ENCODE measurements around the gene FAM171A2. TPM values are rescaled to one million over a fixed set of nuclear protein-coding genes. Genes with fewer than 3 reads are reported as not detected.
A peak's percentile ranks its signal among the peaks of the same experiment; 100 is the strongest.
"Not testable (repeated sequence)": the region's sequence is repeated elsewhere in the genome, so short reads cannot be mapped to it uniquely, and the experiment has no call there.

FAM171A2 gene
- total RNA-seq, 1 experiment from 2014 or later = 2.8 TPM

- DNase-seq (ENCODE audit: extremely low read depth, low read depth) = no peak
These were observed 15.2 kb downstream of the FAM171A2 start for GRCh38 chr17:44348234-44348987.

GRCh38 chr17:44347206-44348055 lies 16.2 kb downstream of the FAM171A2 start:
- DNase-seq (ENCODE audit: extremely low read depth, low read depth) = not testable (repeated sequence)

GRCh38 chr17:44346064-44346844 lies 17.4 kb downstream of the FAM171A2 start:
- no peak for DNase-seq (ENCODE audit: extremely low read depth, low read depth)

GRCh38 chr17:44345454-44346026 lies 18.1 kb downstream of the FAM171A2 start:
- DNase-seq (ENCODE audit: extremely low read depth, low read depth) = peak; percentile 60

- DNase-seq (ENCODE audit: extremely low read depth, low read depth) = peak; percentile 99
These were observed 18.7 kb downstream of the FAM171A2 start, which contains the start of gene GRN for GRCh38 chr17:44344939-44345453. Gene GRN, plus strand, starts transcription at chr17:44345302. Its CDS starts 3,863 bp downstream, at chr17:44349165.

- no peak for DNase-seq (ENCODE audit: extremely low read depth, low read depth)
These were observed 20.0 kb downstream of the FAM171A2 start for GRCh38 chr17:44343510-44344209.

DNA sequence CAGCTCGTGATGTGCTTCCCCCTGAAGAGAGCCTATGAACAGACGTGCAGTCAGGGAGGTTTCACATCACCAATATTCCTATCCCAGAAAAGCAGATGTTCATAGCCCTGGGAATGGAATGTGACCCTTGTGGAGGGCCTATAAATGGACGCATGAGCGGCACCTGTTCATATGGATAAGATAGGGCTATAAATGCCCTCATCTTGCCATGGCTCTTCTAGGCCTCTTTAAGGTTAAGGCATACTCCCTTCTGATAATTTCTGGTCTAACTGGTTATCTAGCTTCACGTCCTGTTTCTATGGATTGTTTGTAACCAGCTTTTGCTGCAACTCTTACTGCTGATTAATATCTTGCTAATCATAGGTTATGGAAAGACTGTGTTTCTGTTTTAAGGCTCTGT lies 23.1 kb downstream of the FAM171A2 start:
- DNase-seq (ENCODE audit: extremely low read depth, low read depth) = not testable (repeated sequence)

- no peak for DNase-seq (ENCODE audit: extremely low read depth, low read depth)
These were observed 25.0 kb downstream of the FAM171A2 start for GRCh38 chr17:44338702-44339101.

DNA sequence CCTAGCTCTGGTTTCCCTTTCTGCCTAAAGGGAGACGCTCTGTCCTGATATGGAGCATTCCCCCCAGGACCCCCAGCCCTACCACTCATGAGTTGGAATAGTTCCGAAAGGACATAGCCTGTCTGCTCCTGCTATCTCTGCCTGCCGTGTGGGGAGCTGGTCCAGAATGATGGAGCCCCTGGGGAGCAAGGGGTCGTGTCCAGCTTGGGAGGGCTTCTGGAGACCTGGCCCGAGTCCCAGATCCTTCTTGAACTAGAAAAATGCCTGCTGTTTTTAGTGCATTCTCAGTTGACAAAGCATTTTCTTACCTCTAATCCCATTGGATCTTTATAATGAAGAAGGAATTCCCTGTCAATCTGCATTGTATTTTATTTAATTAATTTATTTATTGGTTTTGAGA lies 27.7 kb downstream of the FAM171A2 start:
- no peak for DNase-seq (ENCODE audit: extremely low read depth, low read depth)

DNA sequence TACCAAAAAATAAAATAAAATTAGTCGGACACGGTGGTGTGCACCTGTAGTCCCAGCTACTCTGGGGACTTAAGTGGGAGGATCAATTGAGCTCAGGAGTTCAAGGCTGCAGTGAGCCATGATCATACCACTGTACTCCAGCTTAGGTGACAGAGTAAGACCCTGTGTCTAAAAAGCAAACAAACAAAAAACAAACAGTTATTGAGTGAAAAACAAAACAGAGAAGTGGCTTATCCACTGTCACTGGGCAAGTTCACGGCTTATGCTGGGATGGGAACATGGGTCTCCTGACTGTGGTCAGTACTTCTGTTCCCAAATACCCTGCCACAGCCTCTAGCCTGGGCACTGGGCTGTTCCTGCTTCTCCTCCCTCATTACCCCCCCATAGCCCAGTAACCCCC lies 28.1 kb downstream of the FAM171A2 start:
- no peak for DNase-seq (ENCODE audit: extremely low read depth, low read depth)

GRCh38 chr17:44334727-44335126 lies 28.9 kb downstream of the FAM171A2 start:
- no peak for DNase-seq (ENCODE audit: extremely low read depth, low read depth)

DNA sequence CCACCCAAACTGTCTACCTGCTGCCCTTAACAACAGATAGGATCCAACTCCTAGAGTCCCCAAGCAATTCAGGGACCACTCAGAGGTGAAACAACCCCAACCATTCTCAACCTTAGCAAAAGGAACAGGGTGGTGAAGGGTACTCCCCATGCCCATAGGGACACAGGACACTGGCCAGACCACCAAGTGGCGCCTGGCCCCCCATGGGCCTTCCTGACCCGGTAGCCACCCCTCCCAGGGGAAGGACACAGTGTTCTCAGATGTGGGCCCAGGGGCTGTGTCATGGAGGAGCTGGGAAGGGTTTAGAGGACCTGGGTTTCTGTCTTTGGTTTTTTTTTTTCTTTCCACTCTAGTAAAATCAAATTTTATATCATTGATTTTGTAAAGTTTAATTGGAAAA lies 29.3 kb downstream of the FAM171A2 start:
- no peak for DNase-seq (ENCODE audit: extremely low read depth, low read depth)

- no peak for DNase-seq (ENCODE audit: extremely low read depth, low read depth)
These were observed 30.3 kb downstream of the FAM171A2 start for GRCh38 chr17:44333371-44333770.

- peak; percentile 72 for DNase-seq (ENCODE audit: extremely low read depth, low read depth)
These were observed 32.3 kb downstream of the FAM171A2 start for GRCh38 chr17:44331249-44331760.

DNA sequence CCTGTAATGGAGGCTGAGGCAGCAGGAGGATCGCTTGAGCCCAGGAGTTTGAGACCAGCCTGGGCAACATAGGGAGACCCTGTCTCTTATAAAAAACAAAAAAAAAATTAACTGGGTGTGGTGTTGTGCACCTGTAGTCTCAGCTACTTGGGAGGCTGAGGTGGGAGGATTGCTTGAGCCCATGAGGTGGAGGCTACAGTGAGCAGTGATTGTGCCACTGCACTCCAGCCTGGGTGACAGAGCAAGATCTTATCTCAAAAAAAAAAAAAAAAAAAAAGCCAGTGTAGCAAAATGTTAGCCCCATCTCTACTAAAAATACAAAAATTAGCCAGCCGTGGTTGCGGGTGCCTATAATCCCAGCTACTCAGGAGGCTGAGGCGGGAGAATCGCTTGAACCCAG lies 33.4 kb downstream of the FAM171A2 start:
- not testable (repeated sequence) for DNase-seq (ENCODE audit: extremely low read depth, low read depth)

GRCh38 chr17:44329516-44329915 lies 34.1 kb downstream of the FAM171A2 start:
- not testable (repeated sequence) for DNase-seq (ENCODE audit: extremely low read depth, low read depth)

DNA sequence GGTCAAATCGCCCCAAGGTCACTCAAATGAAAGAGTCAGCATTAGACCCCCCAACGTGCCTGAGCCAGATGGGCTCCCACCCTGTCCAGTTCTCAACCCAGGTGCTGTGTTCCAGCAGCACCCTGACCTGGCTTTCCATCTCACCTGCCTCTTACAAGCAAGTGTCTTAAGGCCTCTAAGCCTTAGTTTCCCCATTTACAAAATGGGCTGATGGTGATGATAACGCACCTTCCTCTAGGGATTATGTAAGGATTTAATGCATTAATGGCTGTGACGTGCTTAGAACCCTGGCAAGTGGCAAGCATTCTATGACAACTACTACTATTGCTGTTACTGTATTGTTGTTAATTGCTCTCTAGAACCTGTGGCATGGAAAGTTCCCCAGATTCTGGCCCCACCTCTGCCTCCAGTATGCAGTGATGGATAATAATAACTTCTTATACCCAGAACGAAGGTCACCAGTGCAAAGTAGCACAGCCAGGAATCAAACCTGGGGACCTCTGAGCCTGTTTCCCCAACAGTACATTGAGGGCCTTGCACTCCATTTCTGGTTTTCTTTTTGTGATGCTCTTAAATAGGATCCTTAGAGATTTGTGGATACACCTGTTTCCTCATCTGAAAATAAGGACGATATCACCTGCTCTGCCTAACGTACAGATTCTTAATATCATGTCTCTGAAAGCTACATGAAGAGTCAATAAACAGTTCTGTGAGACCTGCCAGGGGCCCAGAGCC lies 35.8 kb downstream of the FAM171A2 start:
- DNase-seq (ENCODE audit: extremely low read depth, low read depth) = no peak

DNA sequence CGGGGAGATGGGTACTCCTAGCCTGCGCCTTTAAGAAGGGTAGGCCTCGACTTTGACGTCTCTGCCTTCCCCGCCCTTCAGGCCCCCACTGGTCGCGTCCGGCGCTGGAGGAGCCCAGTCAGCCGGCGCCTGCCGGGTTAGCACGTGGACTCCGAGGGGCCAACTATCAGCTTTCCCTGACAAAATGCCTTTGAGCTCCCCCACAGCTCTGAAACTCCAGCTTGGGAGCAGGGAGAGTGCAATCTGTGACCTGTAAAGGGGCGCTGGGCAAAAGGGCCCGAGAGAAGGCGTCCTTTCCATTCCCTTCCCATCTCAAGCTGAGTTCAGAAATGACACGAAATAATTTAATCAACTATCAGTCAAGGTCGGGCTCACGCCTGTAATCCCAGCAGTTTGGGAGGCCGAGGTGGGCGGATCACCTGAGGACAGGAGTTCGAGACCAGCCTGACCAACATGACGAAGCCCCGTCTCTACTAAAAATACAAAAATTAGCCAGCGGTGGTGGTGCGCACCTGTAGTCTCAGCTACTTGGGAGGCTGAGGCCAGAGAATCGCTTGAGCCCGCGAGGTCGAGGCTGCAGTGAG lies 36.7 kb downstream of the FAM171A2 start:
- DNase-seq (ENCODE audit: extremely low read depth, low read depth) = peak; percentile 96

Data from NCI-H460 (cell line).